HG03025 (cell line): ENCODE measurements around the gene CERT1.

ENCODE experiments used
- ATAC-seq: cut with Tn5 transposase; IDR thresholded peaks from one replicate; pipeline ENCODE4 v1.9.1; 2021; ENCODE audit warnings: mild to moderate bottlenecking, moderate library complexity; ENCODE audit not compliant: unreplicated experiment, low FRiP score

The CERT1 gene

DNA sequence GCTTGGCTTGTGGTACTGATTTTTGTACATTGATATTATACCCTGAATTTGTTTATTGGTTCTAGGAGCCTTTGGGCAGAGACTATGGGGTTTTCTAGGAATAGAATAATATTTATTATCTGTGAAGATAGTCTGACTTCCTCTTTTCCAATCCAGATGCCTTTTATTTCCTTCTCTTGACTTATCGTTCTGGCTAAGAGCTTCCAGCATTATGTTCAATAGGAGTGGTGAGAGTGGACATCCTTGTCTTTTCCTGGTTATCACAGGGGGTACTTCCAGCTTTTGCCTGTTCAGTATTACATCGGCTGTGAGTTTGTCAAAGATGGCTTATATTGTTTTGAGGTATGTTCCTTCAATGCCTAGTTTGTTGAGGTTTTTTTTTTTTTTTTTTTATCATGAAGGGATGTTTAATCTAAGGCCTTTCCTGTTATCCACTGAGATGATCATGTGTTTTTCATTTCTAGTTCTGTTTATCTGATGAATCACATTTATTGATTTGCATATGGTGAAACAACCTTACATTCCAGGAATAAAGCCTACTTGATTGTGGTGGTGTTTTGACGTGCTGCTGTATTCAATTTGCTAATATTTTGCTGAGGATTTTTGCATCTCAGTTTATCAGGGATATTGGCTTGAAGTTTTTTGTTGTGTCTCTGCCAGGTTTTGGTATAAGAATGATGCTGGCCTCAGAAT is 77.5 kb downstream of the CERT1 start:
- ATAC-seq, result no peak

DNA sequence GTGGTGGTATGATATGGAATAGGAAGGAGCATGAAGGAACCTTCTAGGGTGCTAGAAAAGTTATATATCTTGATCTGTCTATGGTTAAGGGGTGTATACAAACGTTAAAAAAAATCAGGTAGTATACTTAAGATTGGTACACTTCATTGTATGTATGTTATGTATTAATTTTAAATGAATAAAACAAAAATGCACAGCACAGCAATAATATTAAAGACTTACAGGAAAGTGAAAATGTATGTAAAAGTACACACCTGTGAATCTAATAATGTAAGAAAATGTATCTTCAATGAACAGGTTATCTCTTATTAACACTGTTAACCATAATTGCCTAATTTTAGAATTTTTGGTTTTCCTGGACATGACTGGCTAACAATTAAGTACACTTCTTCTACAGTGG is 97.2 kb downstream of the CERT1 start:
- no peak for ATAC-seq

DNA sequence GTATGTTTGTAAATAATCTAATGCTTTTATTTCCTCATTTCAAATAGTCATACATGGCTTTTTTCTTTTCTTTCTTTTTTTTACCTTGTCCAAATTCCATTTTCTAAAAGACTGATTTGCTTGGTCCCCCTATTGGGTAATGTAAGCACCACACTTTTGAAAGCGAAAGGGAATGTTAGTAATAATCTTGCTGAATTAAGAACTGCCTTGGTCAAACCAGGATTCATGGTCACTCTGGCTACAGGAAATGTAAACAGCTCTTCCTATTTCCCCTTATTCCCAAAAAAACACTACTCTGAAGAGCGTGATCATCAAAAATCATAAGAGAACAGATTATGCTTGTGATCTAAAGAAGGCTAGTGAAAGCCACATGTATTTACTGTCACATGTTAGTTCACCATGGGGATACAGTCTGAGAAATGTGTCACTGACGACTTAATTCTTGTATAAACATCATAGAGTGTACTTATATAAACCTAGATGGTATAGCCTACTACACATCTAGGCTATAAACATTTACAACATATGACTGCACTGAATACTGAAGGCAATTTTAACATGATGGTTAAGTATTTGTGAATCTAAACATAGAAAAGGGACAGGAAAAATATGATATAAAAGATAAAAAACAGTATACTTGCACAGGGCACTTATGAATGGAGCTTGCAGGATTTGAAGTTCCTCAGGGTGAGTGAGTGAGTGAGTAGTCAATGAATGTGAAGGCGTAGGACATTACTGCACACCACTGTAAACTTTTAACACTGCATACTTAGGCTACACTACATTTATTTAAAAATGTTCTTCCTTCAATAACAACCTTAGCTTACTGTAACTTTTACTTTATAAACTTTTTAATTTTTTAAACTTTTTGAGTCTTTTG is 99.1 kb downstream of the CERT1 start:
- ATAC-seq, result no peak

DNA sequence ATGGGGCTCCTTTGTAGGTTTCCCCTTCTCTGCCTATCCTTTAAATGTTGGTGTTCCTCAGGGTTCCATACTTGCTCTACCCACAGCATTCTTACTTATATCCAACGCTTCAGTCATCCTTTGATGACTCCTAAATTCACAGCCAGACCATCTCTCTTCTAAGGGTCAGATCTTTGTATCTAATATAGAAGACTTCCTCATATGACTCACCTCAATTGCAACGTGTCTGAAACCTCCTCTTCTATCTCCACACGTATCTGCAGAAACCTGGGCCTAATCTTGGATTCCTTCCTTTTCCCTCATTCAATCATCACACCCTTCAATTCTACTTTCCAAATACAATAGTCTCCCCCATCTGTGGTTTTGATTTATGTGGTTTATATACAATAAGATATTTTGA is 106.1 kb downstream of the CERT1 start:
- ATAC-seq, result no peak

DNA sequence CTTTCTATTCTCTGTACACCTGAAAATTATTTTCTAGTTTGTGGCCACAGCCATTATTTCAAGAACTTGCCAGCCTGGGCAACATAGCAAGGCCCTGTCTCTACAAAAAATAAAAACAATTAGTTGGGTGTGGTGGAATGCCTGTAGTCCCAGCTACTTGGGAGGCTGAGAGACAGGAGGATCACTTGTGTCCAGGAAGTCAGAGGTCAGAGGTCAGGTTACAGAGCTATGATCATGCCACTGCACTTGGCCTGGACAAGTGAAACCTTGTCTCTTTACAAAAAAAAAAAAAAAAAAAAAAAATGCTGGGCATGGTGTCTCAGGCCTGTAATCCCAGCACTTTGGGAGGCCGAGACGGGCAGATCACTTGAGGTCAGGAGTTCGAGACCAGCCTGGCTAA is 116.2 kb downstream of the CERT1 start:
- ATAC-seq, result no peak

DNA sequence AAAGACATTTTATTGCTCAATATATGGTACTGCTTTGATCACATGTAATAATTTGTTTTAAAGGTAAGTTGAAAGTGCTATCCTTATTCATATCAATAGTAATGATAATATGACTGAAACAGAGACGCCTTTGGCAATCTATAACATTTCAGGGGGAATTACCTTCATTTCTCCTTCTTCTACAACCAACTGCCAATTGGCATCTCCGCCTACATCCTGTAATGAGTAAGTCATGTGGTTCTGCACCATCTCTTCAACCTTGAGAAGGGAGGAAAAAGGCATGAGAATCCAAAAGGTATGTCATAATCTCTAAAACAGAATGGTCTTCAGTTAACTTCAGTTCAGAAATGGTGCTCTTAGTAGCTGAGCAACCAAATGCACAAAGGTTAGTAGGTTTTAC is 122.0 kb downstream of the CERT1 start:
- ATAC-seq, result no peak

DNA sequence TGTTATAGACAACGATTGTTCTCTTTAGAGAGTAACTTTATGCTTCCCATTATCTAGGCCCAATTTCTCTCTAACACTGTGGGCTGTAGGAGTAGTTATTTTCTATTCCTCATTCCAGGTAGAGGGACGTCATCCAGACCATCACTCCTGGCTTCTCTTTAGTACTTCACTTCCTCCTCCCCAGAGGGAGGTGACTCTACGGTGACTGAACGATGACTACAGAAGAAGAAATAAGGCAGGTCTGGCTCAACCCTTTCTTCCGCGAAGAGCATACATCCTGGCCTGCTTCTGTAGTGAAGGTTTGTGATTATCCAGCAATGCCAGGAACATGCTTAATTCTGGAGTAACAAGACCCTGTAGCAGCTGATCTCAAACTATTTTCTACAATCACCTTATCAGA is 123.6 kb downstream of the CERT1 start:
- no peak for ATAC-seq

DNA sequence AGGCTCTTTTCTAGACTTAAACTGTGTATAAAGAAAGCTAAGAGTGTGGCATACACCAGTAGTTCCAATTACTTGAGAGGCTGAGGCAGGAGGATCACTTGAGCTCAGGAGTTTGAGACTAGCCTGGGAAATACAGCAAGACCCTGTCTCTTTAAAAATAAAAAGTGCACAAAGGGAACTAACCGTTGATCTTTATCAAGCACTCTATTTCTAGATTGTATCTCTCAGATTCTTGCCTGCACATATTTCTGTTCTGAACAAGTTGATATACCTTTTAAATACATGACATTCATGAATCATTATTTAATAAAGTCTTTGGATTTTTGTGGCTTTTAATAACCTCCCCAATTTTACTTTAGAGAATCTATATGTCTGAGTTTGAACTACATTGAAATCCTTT is 127.2 kb downstream of the CERT1 start:
- no peak for ATAC-seq

DNA sequence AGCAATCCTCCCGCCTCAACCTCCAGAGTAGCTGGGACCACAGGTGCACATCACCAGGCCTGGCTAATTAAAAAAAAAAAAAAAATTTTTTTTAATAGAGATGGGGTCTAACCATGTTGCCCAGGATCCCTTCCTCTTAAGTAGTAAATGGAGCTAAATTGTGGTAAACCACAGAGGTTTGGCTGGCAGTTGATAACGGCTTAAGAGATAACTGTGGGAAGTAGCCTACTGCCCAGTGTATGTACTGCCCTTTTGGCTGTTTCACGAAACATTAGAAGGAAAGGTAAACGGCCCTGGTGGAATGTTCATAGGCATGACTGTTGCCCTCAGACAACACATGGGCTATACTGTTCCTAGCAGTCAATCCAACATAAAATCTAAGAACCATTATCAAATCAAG is 130.0 kb downstream of the CERT1 start:
- ATAC-seq, result no peak

DNA sequence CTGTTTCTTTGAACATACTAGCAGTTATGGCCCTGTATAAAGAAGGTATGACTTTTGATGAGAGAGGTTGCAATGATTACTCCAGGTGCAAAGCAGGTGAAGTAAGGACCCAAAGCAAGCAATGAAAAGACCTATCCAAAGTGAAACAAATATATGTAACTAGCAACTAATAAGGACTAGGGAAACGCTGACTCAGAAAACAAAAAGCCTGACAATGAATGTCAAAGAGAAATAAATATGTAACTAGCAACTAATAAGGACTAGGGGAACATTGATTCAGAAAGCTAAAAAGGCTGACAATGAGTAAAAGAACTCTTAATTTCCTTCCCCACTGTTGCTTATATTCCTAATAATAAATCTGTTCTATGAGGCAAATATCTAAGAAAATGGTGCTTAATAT is 131.3 kb downstream of the CERT1 start:
- ATAC-seq, result no peak

DNA sequence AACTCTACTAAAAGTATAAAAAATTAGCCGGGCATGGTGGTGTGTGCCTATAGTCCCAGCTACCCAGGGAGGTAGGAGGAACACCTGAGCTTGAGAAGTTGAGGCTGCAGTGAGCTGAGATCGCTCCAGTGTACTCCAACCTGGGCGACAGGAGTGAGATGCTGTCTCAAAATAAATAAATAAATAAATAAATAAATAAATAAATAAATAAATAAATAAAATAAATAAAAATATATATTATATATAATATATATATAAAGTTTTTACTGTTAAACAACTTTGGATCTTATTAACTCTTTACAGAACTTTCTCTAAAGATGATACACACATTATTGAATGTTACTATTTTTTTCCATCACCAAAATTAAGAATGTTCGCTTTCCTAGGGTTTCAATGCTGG is 136.0 kb downstream of the CERT1 start:
- no peak for ATAC-seq

DNA sequence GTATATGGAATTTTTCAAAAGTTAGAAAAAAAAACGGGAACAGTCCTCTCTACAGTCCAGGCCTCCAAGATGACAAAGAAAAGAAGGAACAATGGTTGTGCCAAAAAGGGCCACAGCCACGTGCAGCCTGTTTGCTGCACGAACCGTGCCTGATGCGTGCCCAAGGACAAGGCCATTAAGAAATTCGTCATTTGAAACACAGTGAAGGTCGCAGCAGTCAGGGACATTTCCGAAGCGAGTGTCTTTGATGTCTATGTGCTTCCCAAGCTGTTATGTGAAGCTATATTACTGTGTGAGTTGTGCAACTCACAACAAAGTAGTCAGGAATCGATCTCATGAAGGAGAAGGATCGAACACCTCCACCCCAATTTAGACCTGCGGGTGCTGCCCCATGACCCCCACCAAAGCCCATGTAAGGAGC is 137.0 kb downstream of the CERT1 start:
- ATAC-seq, result no peak

DNA sequence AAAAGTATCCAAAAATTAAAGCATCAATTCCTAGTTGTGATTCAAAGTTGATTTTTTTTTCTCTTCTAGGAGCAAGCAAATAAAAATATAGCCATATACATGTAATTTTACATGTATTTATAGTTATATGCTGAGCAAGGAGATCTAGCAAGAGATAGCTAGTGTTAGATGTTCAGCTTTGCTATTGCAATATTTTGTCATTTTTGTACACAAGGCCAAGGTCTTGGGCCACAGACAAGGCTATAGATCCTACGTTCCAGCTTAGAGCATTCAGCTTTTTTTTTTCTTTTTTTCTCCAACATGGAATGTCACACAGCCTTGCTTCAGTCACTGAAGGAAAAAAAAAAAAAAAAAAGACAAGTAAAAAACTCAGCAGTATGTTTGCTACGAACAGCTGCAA is 137.6 kb downstream of the CERT1 start:
- ATAC-seq, result no peak

DNA sequence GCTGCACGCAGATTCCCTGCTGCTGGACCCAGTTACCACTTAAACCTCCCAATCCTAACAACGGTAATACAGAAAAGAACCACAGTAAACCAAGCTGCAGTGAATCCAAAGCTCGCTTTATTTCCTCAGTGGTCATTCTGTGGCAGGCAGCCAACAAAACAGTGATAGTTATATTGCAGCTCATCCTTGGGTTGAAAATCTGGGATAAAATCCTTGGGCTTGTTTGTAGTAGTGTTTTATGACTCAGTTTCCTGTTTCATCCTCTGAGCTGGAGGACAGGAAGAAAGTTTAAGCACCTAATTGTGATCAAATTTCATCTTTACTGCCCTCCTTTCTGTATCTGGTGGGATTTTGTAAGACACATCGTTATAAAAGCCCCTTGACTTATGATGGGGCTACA is 143.0 kb downstream of the CERT1 start:
- no peak for ATAC-seq

DNA sequence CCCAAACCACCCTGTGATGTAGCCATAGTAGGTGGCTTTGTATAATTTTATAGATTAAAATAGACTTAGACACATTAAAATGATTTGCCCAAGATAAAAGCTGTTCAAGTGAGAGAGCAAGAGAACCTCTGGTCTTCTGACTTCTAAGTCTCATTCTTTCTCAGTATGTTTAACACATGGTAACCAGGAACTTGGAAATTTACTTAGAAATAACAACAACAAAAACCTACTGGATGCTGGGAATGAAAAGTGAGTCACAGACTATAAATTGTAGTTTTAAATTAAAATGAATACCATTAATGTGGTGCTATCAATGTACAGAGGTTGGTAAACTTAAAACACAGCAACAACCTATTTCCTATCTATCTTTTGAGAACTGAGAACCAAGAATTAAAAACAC is 144.0 kb downstream of the CERT1 start:
- ATAC-seq, result no peak

DNA sequence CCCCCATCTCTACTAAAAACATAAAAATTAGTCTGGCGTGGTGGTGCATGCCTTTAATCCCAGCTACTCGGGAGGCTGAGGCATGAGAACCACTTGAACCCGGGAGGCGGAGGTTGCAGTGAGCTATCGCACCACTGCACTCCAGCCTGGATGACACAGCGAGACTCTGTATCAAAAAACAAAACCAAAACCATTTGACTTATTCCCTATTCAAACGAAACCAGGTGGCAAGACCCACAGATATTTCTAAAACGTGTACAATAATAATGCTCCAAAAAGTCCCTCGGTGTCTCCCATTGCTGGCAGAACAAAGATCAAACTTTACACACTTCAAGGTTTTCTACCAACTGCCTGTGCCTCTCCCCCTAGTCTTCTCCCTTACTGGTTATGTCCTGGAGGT is 144.6 kb downstream of the CERT1 start:
- ATAC-seq, result peak; percentile 69

DNA sequence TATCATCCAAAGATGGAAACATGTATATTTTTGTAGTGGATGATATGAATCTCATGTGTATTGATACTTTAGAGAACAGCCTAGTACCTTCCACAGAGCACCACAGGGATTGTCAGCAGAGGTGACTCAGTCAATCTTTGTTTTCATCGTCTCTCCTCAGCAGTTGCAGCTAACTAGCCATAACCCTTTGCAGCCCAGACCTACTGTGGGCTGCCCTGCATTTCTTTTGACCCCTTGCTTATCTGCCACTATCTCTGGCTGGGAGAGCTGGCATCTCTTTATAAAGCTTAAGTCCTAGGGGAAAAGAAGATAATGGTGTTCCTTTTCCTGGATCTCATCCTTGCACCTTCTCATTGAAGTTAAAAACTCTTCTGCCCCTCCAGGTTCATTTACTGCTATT is 145.7 kb downstream of the CERT1 start:
- ATAC-seq, result no peak

DNA sequence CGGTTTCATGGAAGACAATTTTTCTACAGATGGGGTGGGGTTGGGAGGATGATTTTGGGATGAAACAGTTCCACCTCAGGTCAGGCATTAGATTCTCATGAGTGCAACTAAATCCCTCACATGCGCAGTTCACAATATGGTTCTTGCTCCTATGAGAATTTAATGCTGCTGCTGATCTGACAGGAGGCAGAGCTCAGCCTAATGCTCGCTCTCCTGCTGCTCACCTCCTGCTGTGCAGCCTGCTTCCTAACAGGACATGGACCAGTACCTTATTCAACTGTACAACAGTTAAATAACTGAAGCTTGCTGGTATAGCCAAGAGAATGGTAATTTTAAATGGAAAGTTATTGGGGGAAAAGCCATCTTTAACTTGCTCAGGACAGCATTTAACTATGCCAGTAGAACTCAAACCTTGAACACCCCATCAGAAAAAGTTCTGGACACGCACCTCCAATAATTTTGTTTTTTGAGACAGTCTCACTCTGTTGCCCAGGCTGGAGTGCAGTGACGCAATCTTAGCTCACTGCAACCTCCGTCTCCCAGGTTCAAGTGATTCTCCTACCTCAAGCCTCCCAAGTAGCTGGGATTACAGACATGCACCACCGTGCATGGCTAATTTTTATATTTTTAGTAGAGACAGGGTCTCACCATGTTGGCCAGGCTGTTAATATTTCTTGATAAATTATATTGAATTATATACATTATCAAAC is 146.7 kb downstream of the CERT1 start:
- no peak for ATAC-seq

DNA sequence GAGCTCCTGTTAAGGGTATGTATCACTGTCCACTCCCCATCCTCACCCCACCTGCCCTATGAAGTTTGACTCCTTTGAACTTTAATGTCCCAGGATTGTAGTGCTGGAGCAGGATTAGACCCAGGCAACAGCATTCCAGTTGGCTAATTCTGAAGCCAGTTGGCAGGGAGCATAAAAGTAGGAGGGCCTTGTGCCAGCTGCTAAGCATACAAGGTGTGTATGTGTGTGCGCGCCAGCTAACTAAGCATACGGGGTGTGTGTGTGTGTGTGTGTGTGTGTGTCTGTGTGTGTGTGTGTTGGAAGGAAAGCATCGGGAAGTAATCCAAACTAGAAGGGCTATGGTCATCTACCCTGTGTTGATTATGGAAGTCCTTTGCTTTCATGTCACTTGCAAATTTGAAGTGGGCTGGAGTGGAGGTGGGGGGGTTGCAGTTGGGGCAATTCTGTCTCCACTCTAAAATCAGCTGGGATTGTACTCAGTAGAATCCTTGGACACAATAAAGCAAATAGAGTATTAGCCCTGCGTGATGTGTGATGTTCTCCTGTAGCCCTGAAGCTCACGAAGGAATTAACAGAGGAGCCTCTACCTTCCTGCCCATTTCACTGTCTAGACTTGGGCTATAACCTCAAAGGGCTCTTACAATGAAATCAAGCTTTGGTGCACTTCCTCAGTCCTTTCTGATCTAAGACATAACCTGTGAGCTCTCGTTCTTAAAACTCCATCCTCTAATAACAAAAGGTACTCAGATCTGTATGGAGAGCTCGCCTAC is 147.5 kb downstream of the CERT1 start:
- no peak for ATAC-seq

DNA sequence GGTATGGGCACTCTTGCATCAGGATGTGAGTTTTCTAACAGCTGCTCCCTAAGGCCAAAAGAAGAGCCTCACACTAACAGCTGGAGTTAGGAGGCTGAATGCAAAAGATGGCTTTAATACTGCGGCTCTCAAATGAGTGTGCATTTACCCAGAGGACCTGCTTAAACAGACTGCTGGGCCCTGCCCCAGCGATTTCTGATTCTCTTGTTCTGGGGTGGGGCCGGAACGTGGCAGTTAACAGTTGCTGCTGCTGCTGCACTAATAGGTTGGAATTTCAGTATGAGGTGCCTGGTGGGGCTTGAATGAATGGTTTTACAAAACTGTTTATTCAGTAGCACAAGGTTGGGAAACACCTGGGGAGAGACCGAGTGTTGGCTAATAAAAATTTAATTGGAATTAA is 148.3 kb downstream of the CERT1 start:
- ATAC-seq, result no peak

DNA sequence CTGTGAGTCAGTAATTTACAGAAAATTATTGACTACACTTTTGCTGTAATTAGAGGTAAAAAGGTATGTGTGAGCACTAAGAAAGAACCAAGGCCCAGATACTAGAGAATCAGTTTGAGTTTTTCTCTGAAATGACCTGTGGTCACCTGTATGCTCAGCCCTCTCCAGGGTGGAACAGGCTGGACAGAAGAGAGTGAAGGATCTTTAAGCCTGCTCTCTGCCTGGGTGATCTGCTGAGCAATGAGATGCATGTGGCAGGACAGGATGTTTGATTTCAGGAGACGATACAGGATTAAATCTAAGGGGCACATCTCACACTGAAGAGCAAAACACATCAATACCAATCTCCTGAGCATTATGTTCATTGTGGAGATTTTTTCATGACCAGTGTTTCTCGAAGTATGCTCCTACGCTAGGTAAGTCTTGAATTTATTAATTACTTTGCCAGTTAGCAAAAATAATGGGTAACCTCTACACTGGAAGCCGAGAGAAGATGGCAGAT is 148.9 kb downstream of the CERT1 start:
- no peak for ATAC-seq
